K562 (cell line): ENCODE data around the gene CEACAM8. TPM values are rescaled to one million over a fixed set of nuclear protein-coding genes. Genes with fewer than 3 reads are reported as not detected.

ENCODE experiments used
- ATAC-seq: fragments of 200-7000 bp; cut with Tn5 transposase; 3 replicates; pipeline ENCODE4 v1.9.1; 2020; ENCODE audit warnings: moderate library complexity
- BruUV-seq: library from RNA; stranded (reverse); fragments of 400-500 nt; replicated peaks from 2 replicates; lab custom pipeline; 2021; lab: Mats Ljungman, UMichigan
- CTCF ChIA-PET: fragments of 300-600 bp; formaldehyde crosslinking; extraction: SDS; loops from one replicate; lab custom pipeline; 2021; ENCODE audit warnings: low intra/inter-chr PET ratio; lab: Yijun Ruan, JAX
- POLR2A ChIA-PET: fragments of 300-600, 350-650 bp; sonication (Branson Sonifier 250); formaldehyde crosslinking; extraction: SDS; loops from one replicate; lab custom pipeline; 2021; ENCODE audit warnings: antibody characterized with exemption, inconsistent platforms; lab: Yijun Ruan, JAX
- DNase-seq, 4 experiments: peaks; one replicate each; pipeline versions ENCODE4 v3.0.0 to v3.0.0-alpha.2; 2011 to 2018; ENCODE audit warnings: low spot score in 3 of 4, mixed read lengths in 3 of 4; ENCODE audit errors: extremely low read depth in 1 of 4
- FAIRE-seq: peaks from 2 replicates; lab custom pipeline; 2011; peaks lifted over from hg19 to GRCh38; lab: Jason Lieb, UNC
- H2AFZ ChIP-seq: 2 replicates; pipeline ENCODE4 v1.6.0; 2011; ENCODE audit warnings: low read depth, low read length, control low read depth, inconsistent platforms
- H3K27ac ChIP-seq: fragments of 200-600 bp; 3 replicates; pipeline ENCODE4 v1.8.0; 2011; ENCODE audit warnings: low read depth, mild to moderate bottlenecking, control low read depth, inconsistent platforms, low read length, moderate library complexity, mixed read lengths; ENCODE audit errors: extremely low read depth
- H3K27me3 ChIP-seq, 2 experiments: fragments of 300-600 bp in 1 of 2; 2 replicates in 1 of 2; 3 replicates in 1 of 2; pipeline versions ENCODE4 v1.6.0 to v1.8.0; 2011; ENCODE audit warnings: inconsistent platforms in 2 of 2, low read length in 2 of 2, mild to moderate bottlenecking in 1 of 2, mixed read lengths in 1 of 2, moderate library complexity in 1 of 2; ENCODE audit not compliant: control insufficient read depth in 2 of 2, insufficient read depth in 2 of 2
- H3K36me3 ChIP-seq: fragments of 300-600 bp; 3 replicates; pipeline ENCODE4 v1.8.0; 2011; ENCODE audit warnings: mild to moderate bottlenecking, low read length, inconsistent platforms; ENCODE audit not compliant: control insufficient read depth, insufficient read depth
- H3K4me1 ChIP-seq, 2 experiments: fragments of 200-600 bp in 1 of 2; replicated peaks in 1 of 2; 2 replicates in 1 of 2; 3 replicates in 1 of 2; pipeline versions ENCODE4 v1.5.1 to v1.8.0; 2011; ENCODE audit warnings: inconsistent platforms in 2 of 2, low read length in 2 of 2, mild to moderate bottlenecking in 1 of 2, mixed read lengths in 1 of 2, moderate library complexity in 1 of 2; ENCODE audit not compliant: control insufficient read depth in 2 of 2, insufficient read depth in 2 of 2
- H3K4me2 ChIP-seq: 2 replicates; pipeline ENCODE4 v1.6.1; 2011; ENCODE audit warnings: low read length, control low read depth, inconsistent platforms, mixed read lengths; ENCODE audit not compliant: insufficient read depth
- H3K4me3 ChIP-seq: fragments of 200-600 bp; sonication (generic), shearing (Covaris generic); 2 replicates; pipeline ENCODE4 v1.5.1; 2016; ENCODE audit warnings: control low read depth, inconsistent platforms
- H3K79me2 ChIP-seq: fragments of 200-600 bp; 3 replicates; pipeline ENCODE4 v1.8.0; 2011; ENCODE audit warnings: low read length, inconsistent platforms; ENCODE audit not compliant: control insufficient read depth, insufficient read depth
- H3K9ac ChIP-seq, 2 experiments: 2 replicates each; pipeline versions ENCODE4 v1.6.0 to v1.6.1; 2011; ENCODE audit warnings: low read depth in 2 of 2, low read length in 2 of 2, control low read depth in 1 of 2, inconsistent platforms in 1 of 2, mild to moderate bottlenecking in 1 of 2, mixed read lengths in 1 of 2; ENCODE audit not compliant: insufficient read depth in 1 of 2
- H3K9me1 ChIP-seq: one replicate; pipeline ENCODE4 v1.6.0; 2011; ENCODE audit warnings: inconsistent platforms, mild to moderate bottlenecking, low read length, moderate library complexity; ENCODE audit not compliant: control insufficient read depth, insufficient read depth
- H3K9me3 ChIP-seq: replicated peaks from 2 replicates; pipeline ENCODE4 v1.5.1; 2011; ENCODE audit warnings: low read depth, low read length, inconsistent platforms; ENCODE audit not compliant: control insufficient read depth, insufficient read depth
- H4K20me1 ChIP-seq: replicated peaks from 2 replicates; pipeline ENCODE4 v1.6.1; 2011; ENCODE audit warnings: low read length, inconsistent platforms, mixed read lengths; ENCODE audit not compliant: control insufficient read depth, insufficient read depth
- ATF4 ChIP-seq: fragments of 450-650 bp; formaldehyde crosslinking; IDR thresholded peaks from 2 replicates; pipeline ENCODE4 v1.4.0; 2022; ENCODE audit warnings: mild to moderate bottlenecking, moderate library complexity
- MBD1 ChIP-seq: fragments of 250-450 bp; sonication (Bioruptor Pico); IDR thresholded peaks from 2 replicates; pipeline ENCODE4 v1.8.0; 2022; ENCODE audit warnings: inconsistent platforms
- NR2F6 ChIP-seq: fragments of 450-650 bp; formaldehyde crosslinking; IDR thresholded peaks from 2 replicates; pipeline ENCODE4 v1.4.0; 2020; ENCODE audit warnings: mild to moderate bottlenecking
- RAD21 ChIP-seq, 2 experiments: fragments of 250-450 bp in 1 of 2; fragments of 450-650 bp in 1 of 2; sonication (Bioruptor Pico) in 1 of 2; formaldehyde crosslinking in 1 of 2; IDR thresholded peaks in 1 of 2; conservative IDR thresholded peaks in 1 of 2; 2 replicates each; pipeline versions ENCODE4 v1.4.0 to v1.8.0; 2020 to 2022; ENCODE audit warnings: mild to moderate bottlenecking in 2 of 2, moderate library complexity in 1 of 2
- SREBF1 ChIP-seq: fragments of 150-350 bp; IDR thresholded peaks from 2 replicates; pipeline ENCODE4 v1.6.1; 2014; ENCODE audit warnings: antibody characterized with exemption, low read depth, low read length, borderline replicate concordance
- ZNF133 ChIP-seq: fragments of 250-450 bp; sonication (Bioruptor Pico); IDR thresholded peaks from 2 replicates; pipeline ENCODE4 v1.4.0; 2020; ENCODE audit warnings: mild to moderate bottlenecking
- ZNF232 ChIP-seq: sonication (generic); formaldehyde crosslinking; IDR thresholded peaks from 2 replicates; pipeline ENCODE4 v1.8.0; 2022; ENCODE audit warnings: mild to moderate bottlenecking, missing genetic modification reagents
- WGBS: fragments of 100-300 bp; shearing (Covaris generic); methylation state at CpG from one replicate; pipeline ENCODE4 v1.1.6; 2016; ENCODE audit warnings: low coverage, mixed read lengths; ENCODE audit not compliant: insufficient coverage; ENCODE audit errors: missing lambda C conversion rate; 5-methylcytosine and 5-hydroxymethylcytosine counted together
- in situ Hi-C: fragments of 300-500 bp; cut with MboI; formaldehyde crosslinking; loops from 4 replicates; pipeline ENCODE4 v1.15.0; 2018; ENCODE audit warnings: inconsistent platforms, mixed read lengths
- intact Hi-C: fragments of 100-400 bp; cut with micrococcal nuclease; formaldehyde crosslinking; loops from 2 replicates; pipeline ENCODE4 v1.14.2; 2022
- polyA plus RNA-seq, 8 experiments: library from polyadenylated mRNA; depleted of rRNA in 4 of 8; stranded (reverse) in 5 of 8; unstranded in 3 of 8; fragments of >200 nt; fragmentation: Nextera tagmentation in 2 of 8; fragmentation: Illumina TruSeq in 1 of 8; extraction: Ambion mirVana in 2 of 8; extraction: Trizol in 1 of 8; gene quantifications; 2 replicates each; pipeline versions ENCODE4 v1.2.1 to v1.2.3, GENCODE V29; 2011 to 2014; ENCODE audit warnings: inconsistent platforms in 1 of 8, missing spikeins in 1 of 8
- total RNA-seq, 7 experiments: library from RNA; depleted of rRNA in 6 of 7; stranded (reverse); fragments of >200 nt in 6 of 7; fragmentation: Illumina TruSeq in 2 of 7; extraction: Trizol in 2 of 7; gene quantifications; 2 replicates each; pipeline versions ENCODE4 v1.2.1 to v1.2.3, GENCODE V29; 2011 to 2021; ENCODE audit warnings: low replicate concordance in 1 of 7
- TF ChIP-seq, protein P1 (sequence below): fragments of 250-450 bp; sonication (Bioruptor Pico); IDR thresholded peaks from 2 replicates; pipeline ENCODE4 v1.5.0; 2020; ENCODE audit warnings: mild to moderate bottlenecking, borderline replicate concordance
- TF ChIP-seq, protein P2 (sequence below): sonication (generic); formaldehyde crosslinking; IDR thresholded peaks from 2 replicates; pipeline ENCODE4 v1.8.0; 2023; ENCODE audit warnings: mild to moderate bottlenecking, missing genetic modification reagents
- TF ChIP-seq, protein P3 (sequence below): sonication (generic); formaldehyde crosslinking; IDR thresholded peaks from 2 replicates; pipeline ENCODE4 v1.8.1; 2023; ENCODE audit warnings: mild to moderate bottlenecking, missing genetic modification reagents

Gene CEACAM8
- total and polyA plus RNA-seq, 9 of the 15 experiments (the other 6 are each of a cell fraction or from before 2014, with no cell fraction given): not detected

DNA sequence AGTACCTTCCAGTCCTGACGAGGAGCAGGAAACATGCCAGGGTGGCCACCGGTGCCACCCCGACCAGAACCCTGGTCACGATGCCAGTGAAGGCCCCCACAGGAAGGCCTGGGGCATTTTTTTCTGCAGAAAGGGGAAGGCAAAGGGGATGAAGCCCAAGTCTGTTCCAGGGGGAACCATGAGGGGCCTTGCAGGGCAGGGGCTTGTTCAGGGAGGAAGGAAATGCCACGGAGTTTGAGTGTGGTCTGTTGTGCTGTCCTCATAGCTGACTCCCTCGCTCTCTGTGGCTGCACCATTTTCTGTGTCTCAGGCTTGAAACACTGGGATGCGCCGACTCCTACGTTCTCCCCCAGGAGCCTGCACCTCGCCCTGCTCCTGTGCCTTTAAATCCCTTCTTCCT lies 38.9 kb downstream of the CEACAM8 start:
- Histone ChIP-seq H3K9me1 (no peaks in the 10 kb centered on the region), H2AFZ (no peak overlapping the region), H3K9me3 (no peaks in the 10 kb centered on the region), H3K9ac (no peak overlapping the region), H3K27me3 (no peaks in the 10 kb centered on the region; a peak in 1 of 5 replicates), H3K4me3 (no peak overlapping the region), H3K27ac (no peak overlapping the region), H3K4me2 (no peak overlapping the region), H3K79me2 (no peaks in the 10 kb centered on the region), H3K4me1 (no peaks in the 10 kb centered on the region), H4K20me1 (no peaks in the 10 kb centered on the region), H3K36me3 (no peaks in the 10 kb centered on the region)
- ChIA-PET POLR2A (interaction anchor here (0.6 kb wide), 1 partner anchor 36 kb away, joined by 3 read pairs; no protein-coding TSS in a partner anchor), CTCF (no interaction called here)
- FAIRE-seq (no peak), DNase-seq (no peak), ATAC-seq (no peak)
- intact Hi-C loops (no loop called here), in situ Hi-C loops (no loop called here)
- 4% methylated on average over 8 of the region's 10 CpGs for WGBS
- BruUV-seq: no TSS peak
- no peak for TF ChIP-seq NR2F6 (CRISPR knock-in tag)
- TF ChIP-seq, protein P1, sequence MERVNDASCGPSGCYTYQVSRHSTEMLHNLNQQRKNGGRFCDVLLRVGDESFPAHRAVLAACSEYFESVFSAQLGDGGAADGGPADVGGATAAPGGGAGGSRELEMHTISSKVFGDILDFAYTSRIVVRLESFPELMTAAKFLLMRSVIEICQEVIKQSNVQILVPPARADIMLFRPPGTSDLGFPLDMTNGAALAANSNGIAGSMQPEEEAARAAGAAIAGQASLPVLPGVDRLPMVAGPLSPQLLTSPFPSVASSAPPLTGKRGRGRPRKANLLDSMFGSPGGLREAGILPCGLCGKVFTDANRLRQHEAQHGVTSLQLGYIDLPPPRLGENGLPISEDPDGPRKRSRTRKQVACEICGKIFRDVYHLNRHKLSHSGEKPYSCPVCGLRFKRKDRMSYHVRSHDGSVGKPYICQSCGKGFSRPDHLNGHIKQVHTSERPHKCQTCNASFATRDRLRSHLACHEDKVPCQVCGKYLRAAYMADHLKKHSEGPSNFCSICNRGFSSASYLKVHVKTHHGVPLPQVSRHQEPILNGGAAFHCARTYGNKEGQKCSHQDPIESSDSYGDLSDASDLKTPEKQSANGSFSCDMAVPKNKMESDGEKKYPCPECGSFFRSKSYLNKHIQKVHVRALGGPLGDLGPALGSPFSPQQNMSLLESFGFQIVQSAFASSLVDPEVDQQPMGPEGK (CRISPR knock-in tag): no peak
- no peak for TF ChIP-seq MBD1 (CRISPR knock-in tag)
- TF ChIP-seq, protein P2, sequence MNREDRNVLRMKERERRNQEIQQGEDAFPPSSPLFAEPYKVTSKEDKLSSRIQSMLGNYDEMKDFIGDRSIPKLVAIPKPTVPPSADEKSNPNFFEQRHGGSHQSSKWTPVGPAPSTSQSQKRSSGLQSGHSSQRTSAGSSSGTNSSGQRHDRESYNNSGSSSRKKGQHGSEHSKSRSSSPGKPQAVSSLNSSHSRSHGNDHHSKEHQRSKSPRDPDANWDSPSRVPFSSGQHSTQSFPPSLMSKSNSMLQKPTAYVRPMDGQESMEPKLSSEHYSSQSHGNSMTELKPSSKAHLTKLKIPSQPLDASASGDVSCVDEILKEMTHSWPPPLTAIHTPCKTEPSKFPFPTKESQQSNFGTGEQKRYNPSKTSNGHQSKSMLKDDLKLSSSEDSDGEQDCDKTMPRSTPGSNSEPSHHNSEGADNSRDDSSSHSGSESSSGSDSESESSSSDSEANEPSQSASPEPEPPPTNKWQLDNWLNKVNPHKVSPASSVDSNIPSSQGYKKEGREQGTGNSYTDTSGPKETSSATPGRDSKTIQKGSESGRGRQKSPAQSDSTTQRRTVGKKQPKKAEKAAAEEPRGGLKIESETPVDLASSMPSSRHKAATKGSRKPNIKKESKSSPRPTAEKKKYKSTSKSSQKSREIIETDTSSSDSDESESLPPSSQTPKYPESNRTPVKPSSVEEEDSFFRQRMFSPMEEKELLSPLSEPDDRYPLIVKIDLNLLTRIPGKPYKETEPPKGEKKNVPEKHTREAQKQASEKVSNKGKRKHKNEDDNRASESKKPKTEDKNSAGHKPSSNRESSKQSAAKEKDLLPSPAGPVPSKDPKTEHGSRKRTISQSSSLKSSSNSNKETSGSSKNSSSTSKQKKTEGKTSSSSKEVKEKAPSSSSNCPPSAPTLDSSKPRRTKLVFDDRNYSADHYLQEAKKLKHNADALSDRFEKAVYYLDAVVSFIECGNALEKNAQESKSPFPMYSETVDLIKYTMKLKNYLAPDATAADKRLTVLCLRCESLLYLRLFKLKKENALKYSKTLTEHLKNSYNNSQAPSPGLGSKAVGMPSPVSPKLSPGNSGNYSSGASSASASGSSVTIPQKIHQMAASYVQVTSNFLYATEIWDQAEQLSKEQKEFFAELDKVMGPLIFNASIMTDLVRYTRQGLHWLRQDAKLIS (CRISPR knock-in tag): no peak
- TF ChIP-seq ZNF232: no peak
- TF ChIP-seq, protein P3, sequence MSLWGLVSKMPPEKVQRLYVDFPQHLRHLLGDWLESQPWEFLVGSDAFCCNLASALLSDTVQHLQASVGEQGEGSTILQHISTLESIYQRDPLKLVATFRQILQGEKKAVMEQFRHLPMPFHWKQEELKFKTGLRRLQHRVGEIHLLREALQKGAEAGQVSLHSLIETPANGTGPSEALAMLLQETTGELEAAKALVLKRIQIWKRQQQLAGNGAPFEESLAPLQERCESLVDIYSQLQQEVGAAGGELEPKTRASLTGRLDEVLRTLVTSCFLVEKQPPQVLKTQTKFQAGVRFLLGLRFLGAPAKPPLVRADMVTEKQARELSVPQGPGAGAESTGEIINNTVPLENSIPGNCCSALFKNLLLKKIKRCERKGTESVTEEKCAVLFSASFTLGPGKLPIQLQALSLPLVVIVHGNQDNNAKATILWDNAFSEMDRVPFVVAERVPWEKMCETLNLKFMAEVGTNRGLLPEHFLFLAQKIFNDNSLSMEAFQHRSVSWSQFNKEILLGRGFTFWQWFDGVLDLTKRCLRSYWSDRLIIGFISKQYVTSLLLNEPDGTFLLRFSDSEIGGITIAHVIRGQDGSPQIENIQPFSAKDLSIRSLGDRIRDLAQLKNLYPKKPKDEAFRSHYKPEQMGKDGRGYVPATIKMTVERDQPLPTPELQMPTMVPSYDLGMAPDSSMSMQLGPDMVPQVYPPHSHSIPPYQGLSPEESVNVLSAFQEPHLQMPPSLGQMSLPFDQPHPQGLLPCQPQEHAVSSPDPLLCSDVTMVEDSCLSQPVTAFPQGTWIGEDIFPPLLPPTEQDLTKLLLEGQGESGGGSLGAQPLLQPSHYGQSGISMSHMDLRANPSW (CRISPR knock-in tag): no peak
- no peak for TF ChIP-seq RAD21 (CRISPR knock-in tag; conservative IDR thresholded peaks at IDR 0.05 in 1 of 2, IDR thresholded peaks at IDR 0.05 in 1 of 2)
- TF ChIP-seq ATF4 (CRISPR knock-in tag): no peak
- TF ChIP-seq ZNF133: no peak
- no peak for TF ChIP-seq SREBF1
